Neural cell (in vitro differentiated cells): ENCODE data around the gene IL10. TPM values are rescaled to one million over a fixed set of nuclear protein-coding genes. Genes with fewer than 3 reads are reported as not detected.

ENCODE experiments used
- H2AFZ ChIP-seq: fragments of 200-600, 300-800 bp; sonication (generic), shearing (Covaris generic); 2 replicates; pipeline ENCODE4 v1.6.0; 2014; ENCODE audit warnings: low read depth, mild to moderate bottlenecking, antibody characterized with exemption, low read length, moderate library complexity
- H3F3A ChIP-seq: fragments of 200-600 bp; shearing (Covaris generic); 2 replicates; pipeline ENCODE4 v1.6.1; 2016; ENCODE audit warnings: mild to moderate bottlenecking, moderate library complexity, mixed read lengths, antibody characterized with exemption, low read length; ENCODE audit not compliant: insufficient read depth, poor library complexity, severe bottlenecking
- H3K27ac ChIP-seq: fragments of 200-600, 300-800 bp; sonication (generic), shearing (Covaris generic); 2 replicates; pipeline ENCODE4 v1.5.1; 2014; ENCODE audit warnings: mild to moderate bottlenecking, low read length, moderate library complexity
- H3K27me3 ChIP-seq: fragments of 300-800, 200-600 bp; sonication (generic), shearing (Covaris generic); 2 replicates; pipeline ENCODE4 v1.6.0; 2014; ENCODE audit warnings: mild to moderate bottlenecking, low read depth, low read length, moderate library complexity; ENCODE audit not compliant: insufficient read depth
- H3K36me3 ChIP-seq: fragments of 300-800, 200-600 bp; sonication (generic), shearing (Covaris generic); 2 replicates; pipeline ENCODE4 v1.5.1; 2014; ENCODE audit warnings: mild to moderate bottlenecking, antibody characterized with exemption, low read length, moderate library complexity; ENCODE audit not compliant: insufficient read depth
- H3K4me2 ChIP-seq: fragments of 300-800, 200-600 bp; sonication (generic), shearing (Covaris generic); 2 replicates; pipeline ENCODE4 v1.6.0; 2014; ENCODE audit warnings: mild to moderate bottlenecking, low read length
- H3K4me3 ChIP-seq: fragments of 300-800, 200-600 bp; sonication (generic), shearing (Covaris generic); 2 replicates; pipeline ENCODE4 v1.5.1; 2014; ENCODE audit warnings: mild to moderate bottlenecking, low read length, moderate library complexity
- H3K79me2 ChIP-seq: fragments of 200-600 bp; shearing (Covaris generic); replicated peaks from 2 replicates; pipeline ENCODE4 v1.6.0; 2014; ENCODE audit warnings: mild to moderate bottlenecking, low read length, moderate library complexity; ENCODE audit not compliant: insufficient read depth
- H3K9ac ChIP-seq: fragments of 300-800, 200-600 bp; sonication (generic), shearing (Covaris generic); 2 replicates; pipeline ENCODE4 v1.6.1; 2016; ENCODE audit warnings: mild to moderate bottlenecking, low read length, mixed read lengths
- H3K9me2 ChIP-seq: fragments of 200-600 bp; shearing (Covaris generic); 2 replicates; pipeline ENCODE4 v1.6.1; 2016; ENCODE audit warnings: mild to moderate bottlenecking, low read length, mixed read lengths; ENCODE audit not compliant: insufficient read depth
- H3K9me3 ChIP-seq: fragments of 200-600, 300-800 bp; sonication (generic), shearing (Covaris generic); 2 replicates; pipeline ENCODE4 v1.6.1; 2016; ENCODE audit warnings: mild to moderate bottlenecking, mixed run types, low read length, moderate library complexity, mixed read lengths
- H4K20me1 ChIP-seq: fragments of 200-600 bp; shearing (Covaris generic); 2 replicates; pipeline ENCODE4 v1.6.1; 2016; ENCODE audit warnings: mild to moderate bottlenecking, mixed run types; ENCODE audit not compliant: insufficient read depth
- EP300 ChIP-seq: fragments of 450-650 bp; conservative IDR thresholded peaks from 2 replicates; pipeline ENCODE4 v1.6.1; 2014; ENCODE audit warnings: antibody characterized with exemption, mild to moderate bottlenecking, moderate library complexity; ENCODE audit not compliant: poor library complexity, severe bottlenecking
- EZH2 ChIP-seq: fragments of 200-600, 300-800 bp; shearing (Covaris generic), sonication (generic); IDR thresholded peaks from 2 replicates; pipeline ENCODE4 v1.6.1; 2014; ENCODE audit warnings: antibody characterized with exemption, low read length, borderline replicate concordance, mild to moderate bottlenecking; ENCODE audit not compliant: insufficient read depth, poor library complexity, severe bottlenecking
- MXI1 ChIP-seq: fragments of 450-650 bp; conservative IDR thresholded peaks from 2 replicates; pipeline ENCODE4 v1.6.1; 2014; ENCODE audit warnings: antibody characterized with exemption, mild to moderate bottlenecking; ENCODE audit not compliant: poor library complexity, severe bottlenecking
- POLR2AphosphoS5 ChIP-seq: IDR thresholded peaks from 2 replicates; pipeline ENCODE4 v1.6.1; 2012
- RAD21 ChIP-seq: fragments of 450-650 bp; conservative IDR thresholded peaks from 2 replicates; pipeline ENCODE4 v1.6.1; 2014; ENCODE audit warnings: antibody characterized with exemption, mild to moderate bottlenecking, moderate library complexity
- SMC3 ChIP-seq: fragments of 450-650 bp; conservative IDR thresholded peaks from 2 replicates; pipeline ENCODE4 v1.6.1; 2014; ENCODE audit warnings: antibody characterized with exemption, mild to moderate bottlenecking, moderate library complexity; ENCODE audit not compliant: poor library complexity
- TAF1 ChIP-seq: IDR thresholded peaks from 2 replicates; pipeline ENCODE4 v1.6.1; 2012; ENCODE audit warnings: low read depth
- polyA plus RNA-seq: library from polyadenylated mRNA; depleted of rRNA; stranded (reverse); fragments of >200 nt; gene quantifications from 2 replicates; pipeline ENCODE4 v1.2.3, GENCODE V29; 2014
- TF ChIP-seq, protein P1 (sequence below): fragments of 450-650 bp; IDR thresholded peaks from 2 replicates; pipeline ENCODE4 v1.5.1; 2014; ENCODE audit warnings: antibody characterized with exemption, mild to moderate bottlenecking, moderate library complexity; ENCODE audit not compliant: poor library complexity, severe bottlenecking
- TF ChIP-seq, protein P2 (sequence below): IDR thresholded peaks from 2 replicates; pipeline ENCODE4 v1.6.1; 2012; ENCODE audit warnings: borderline replicate concordance

Gene IL10
- polyA plus RNA-seq, 1 donor from 2014 or later, result not detected

DNA sequence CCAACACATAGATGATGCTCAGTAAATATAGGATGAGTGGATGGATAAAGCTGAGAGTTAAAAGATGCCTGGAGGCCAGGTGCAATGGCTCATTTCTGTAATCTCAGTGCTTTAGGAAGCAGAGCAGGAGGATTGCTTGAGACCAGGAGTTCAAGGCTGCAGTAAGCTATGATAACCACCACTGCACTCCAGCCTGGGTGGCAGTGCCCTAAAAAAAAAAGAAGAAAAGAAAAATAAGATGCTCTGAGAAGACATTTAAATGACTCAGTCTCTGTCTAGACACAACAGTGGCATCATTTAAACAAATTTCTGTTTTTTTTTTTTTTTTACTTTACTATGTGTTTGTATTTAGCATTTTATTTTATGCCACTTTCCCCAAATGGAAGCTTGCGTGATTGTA lies 27.0 kb downstream of the IL10 start:
- no peak overlapping the region for H3K27ac ChIP-seq
- H3K9me3 ChIP-seq, result no peaks in the 10 kb centered on the region
- no peak overlapping the region for H3K4me2 ChIP-seq
- H2AFZ ChIP-seq, result no peak overlapping the region
- H3K4me3 ChIP-seq, result no peak overlapping the region
- no peaks in the 10 kb centered on the region for H3K79me2 ChIP-seq
- H3K36me3 ChIP-seq, result no peaks in the 10 kb centered on the region
- H3K9me2 ChIP-seq, result no peaks in the 10 kb centered on the region
- no peaks in the 10 kb centered on the region for H4K20me1 ChIP-seq
- H3F3A ChIP-seq, result no peaks in the 10 kb centered on the region
- TF ChIP-seq, protein P1, sequence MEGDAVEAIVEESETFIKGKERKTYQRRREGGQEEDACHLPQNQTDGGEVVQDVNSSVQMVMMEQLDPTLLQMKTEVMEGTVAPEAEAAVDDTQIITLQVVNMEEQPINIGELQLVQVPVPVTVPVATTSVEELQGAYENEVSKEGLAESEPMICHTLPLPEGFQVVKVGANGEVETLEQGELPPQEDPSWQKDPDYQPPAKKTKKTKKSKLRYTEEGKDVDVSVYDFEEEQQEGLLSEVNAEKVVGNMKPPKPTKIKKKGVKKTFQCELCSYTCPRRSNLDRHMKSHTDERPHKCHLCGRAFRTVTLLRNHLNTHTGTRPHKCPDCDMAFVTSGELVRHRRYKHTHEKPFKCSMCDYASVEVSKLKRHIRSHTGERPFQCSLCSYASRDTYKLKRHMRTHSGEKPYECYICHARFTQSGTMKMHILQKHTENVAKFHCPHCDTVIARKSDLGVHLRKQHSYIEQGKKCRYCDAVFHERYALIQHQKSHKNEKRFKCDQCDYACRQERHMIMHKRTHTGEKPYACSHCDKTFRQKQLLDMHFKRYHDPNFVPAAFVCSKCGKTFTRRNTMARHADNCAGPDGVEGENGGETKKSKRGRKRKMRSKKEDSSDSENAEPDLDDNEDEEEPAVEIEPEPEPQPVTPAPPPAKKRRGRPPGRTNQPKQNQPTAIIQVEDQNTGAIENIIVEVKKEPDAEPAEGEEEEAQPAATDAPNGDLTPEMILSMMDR, result no peak
- TF ChIP-seq EP300 (no peak), MXI1 (no peak), POLR2AphosphoS5 (no peak), TAF1 (no peak), RAD21 (no peak), SMC3 (no peak), EZH2 (no peak)
- TF ChIP-seq, protein P2, sequence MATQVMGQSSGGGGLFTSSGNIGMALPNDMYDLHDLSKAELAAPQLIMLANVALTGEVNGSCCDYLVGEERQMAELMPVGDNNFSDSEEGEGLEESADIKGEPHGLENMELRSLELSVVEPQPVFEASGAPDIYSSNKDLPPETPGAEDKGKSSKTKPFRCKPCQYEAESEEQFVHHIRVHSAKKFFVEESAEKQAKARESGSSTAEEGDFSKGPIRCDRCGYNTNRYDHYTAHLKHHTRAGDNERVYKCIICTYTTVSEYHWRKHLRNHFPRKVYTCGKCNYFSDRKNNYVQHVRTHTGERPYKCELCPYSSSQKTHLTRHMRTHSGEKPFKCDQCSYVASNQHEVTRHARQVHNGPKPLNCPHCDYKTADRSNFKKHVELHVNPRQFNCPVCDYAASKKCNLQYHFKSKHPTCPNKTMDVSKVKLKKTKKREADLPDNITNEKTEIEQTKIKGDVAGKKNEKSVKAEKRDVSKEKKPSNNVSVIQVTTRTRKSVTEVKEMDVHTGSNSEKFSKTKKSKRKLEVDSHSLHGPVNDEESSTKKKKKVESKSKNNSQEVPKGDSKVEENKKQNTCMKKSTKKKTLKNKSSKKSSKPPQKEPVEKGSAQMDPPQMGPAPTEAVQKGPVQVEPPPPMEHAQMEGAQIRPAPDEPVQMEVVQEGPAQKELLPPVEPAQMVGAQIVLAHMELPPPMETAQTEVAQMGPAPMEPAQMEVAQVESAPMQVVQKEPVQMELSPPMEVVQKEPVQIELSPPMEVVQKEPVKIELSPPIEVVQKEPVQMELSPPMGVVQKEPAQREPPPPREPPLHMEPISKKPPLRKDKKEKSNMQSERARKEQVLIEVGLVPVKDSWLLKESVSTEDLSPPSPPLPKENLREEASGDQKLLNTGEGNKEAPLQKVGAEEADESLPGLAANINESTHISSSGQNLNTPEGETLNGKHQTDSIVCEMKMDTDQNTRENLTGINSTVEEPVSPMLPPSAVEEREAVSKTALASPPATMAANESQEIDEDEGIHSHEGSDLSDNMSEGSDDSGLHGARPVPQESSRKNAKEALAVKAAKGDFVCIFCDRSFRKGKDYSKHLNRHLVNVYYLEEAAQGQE, result no peak
- no peak overlapping the region for H3K9ac ChIP-seq
- H3K27me3 ChIP-seq, result no peaks in the 10 kb centered on the region

DNA sequence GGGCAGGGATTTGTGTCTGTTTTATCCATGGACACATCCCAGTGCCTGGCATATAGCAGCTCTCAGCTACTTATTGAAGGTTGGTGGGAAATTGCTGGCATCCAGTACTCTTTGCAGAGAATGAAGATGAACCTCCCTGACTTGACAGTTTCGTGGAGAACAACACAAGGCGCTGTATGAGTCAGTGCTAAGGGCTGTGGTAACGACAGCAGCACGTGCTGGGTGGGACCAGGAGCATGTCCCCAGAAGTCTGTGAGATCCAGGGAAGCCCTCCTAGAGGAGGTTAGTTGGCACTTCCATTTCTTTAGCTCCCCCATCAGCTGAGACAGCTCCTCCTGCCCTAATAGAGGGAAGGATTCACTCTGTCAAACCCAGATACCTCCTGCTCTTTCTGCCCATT lies 27.6 kb downstream of the IL10 start:
- H3K36me3 ChIP-seq, result no peaks in the 10 kb centered on the region
- no peak overlapping the region for H2AFZ ChIP-seq
- no peak overlapping the region for H3K4me3 ChIP-seq
- H4K20me1 ChIP-seq, result no peaks in the 10 kb centered on the region
- H3K9me2 ChIP-seq, result no peaks in the 10 kb centered on the region
- H3K27ac ChIP-seq, result no peak overlapping the region
- H3K9ac ChIP-seq, result no peak overlapping the region
- no peaks in the 10 kb centered on the region for H3F3A ChIP-seq
- no peak for TF ChIP-seq RAD21
- TF ChIP-seq SMC3, result no peak
- TF ChIP-seq MXI1, result no peak
- TF ChIP-seq POLR2AphosphoS5, result no peak
- TF ChIP-seq EZH2, result no peak
- no peak for TF ChIP-seq EP300
- TF ChIP-seq, protein P1, result no peak
- no peak for TF ChIP-seq TAF1
- TF ChIP-seq, protein P2, result no peak
- H3K79me2 ChIP-seq, result no peaks in the 10 kb centered on the region
- H3K9me3 ChIP-seq, result no peaks in the 10 kb centered on the region
- no peaks in the 10 kb centered on the region for H3K27me3 ChIP-seq
- H3K4me2 ChIP-seq, result no peak overlapping the region
